Gastroesophageal sphincter (tissue), 3 donors: Measurements from ENCODE around the gene GNG12.

ENCODE experiments used
- EP300 ChIP-seq: sonication (generic); formaldehyde crosslinking; IDR thresholded peaks from one replicate; pipeline ENCODE4 v1.6.1; 2017; ENCODE audit warnings: antibody characterized with exemption, mild to moderate bottlenecking
- POLR2A ChIP-seq, 2 donors: fragments of 450-650 bp; IDR thresholded peaks; one replicate each; pipeline ENCODE4 v1.6.1; 2017; ENCODE audit warnings: antibody characterized with exemption in 2 of 2, mild to moderate bottlenecking in 2 of 2, moderate library complexity in 1 of 2
- TF ChIP-seq, protein P1 (sequence below), 4 experiments: fragments of 200-600 bp in 2 of 4; fragments of 450-650 bp in 2 of 4; sonication (generic) in 1 of 4; IDR thresholded peaks; one replicate each; pipeline ENCODE4 v1.5.1; 2017 to 2019; ENCODE audit warnings: antibody characterized with exemption in 4 of 4, mild to moderate bottlenecking in 2 of 4, moderate library complexity in 2 of 4

DNA sequence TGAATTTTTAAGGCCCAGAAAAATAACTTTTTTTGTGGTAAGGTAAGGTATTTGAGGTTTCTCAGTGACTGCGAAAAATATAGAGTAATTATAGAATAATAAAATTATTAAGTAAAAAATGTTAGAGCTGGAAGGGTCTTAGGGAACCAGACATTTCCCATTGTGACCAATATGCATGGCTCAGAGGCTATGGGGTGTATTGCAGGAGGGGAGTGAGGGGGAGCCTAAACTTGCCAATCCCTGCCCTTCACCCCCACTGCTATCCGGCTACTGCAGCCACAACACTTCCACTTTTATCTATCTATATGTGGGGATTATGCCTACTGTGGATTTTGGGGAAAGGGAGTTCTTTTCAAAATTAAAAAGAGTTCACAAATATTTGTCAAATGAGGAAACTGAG, 155.9 kb downstream of the GNG12 start:
- TF ChIP-seq, protein P1, sequence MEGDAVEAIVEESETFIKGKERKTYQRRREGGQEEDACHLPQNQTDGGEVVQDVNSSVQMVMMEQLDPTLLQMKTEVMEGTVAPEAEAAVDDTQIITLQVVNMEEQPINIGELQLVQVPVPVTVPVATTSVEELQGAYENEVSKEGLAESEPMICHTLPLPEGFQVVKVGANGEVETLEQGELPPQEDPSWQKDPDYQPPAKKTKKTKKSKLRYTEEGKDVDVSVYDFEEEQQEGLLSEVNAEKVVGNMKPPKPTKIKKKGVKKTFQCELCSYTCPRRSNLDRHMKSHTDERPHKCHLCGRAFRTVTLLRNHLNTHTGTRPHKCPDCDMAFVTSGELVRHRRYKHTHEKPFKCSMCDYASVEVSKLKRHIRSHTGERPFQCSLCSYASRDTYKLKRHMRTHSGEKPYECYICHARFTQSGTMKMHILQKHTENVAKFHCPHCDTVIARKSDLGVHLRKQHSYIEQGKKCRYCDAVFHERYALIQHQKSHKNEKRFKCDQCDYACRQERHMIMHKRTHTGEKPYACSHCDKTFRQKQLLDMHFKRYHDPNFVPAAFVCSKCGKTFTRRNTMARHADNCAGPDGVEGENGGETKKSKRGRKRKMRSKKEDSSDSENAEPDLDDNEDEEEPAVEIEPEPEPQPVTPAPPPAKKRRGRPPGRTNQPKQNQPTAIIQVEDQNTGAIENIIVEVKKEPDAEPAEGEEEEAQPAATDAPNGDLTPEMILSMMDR (IDR thresholded peaks at IDR 0.05) = no peak
- TF ChIP-seq EP300 (no peak), POLR2A (IDR thresholded peaks at IDR 0.05) (no peak)
